Muscle layer of colon (tissue), 2 donors: Measurements from ENCODE around the gene RYR3.
"Not testable (repeated sequence)": the region's sequence is repeated elsewhere in the genome, so short reads cannot be mapped to it uniquely, and the experiment has no call there.

Experiments
- H3K27ac ChIP-seq: one replicate; pipeline ENCODE4 v1.7.0; 2013; ENCODE audit warnings: low read depth, mild to moderate bottlenecking, low read length, moderate library complexity
- H3K27me3 ChIP-seq, 2 donors: one replicate each; pipeline ENCODE4 v1.7.0; 2013; ENCODE audit warnings: low read length in 2 of 2, mild to moderate bottlenecking in 2 of 2; ENCODE audit not compliant: insufficient read depth in 2 of 2, control insufficient read depth in 1 of 2
- H3K36me3 ChIP-seq: one replicate; pipeline ENCODE4 v1.7.0; 2013; ENCODE audit warnings: mild to moderate bottlenecking, low read length; ENCODE audit not compliant: insufficient read depth
- H3K4me1 ChIP-seq: one replicate; pipeline ENCODE4 v1.7.0; 2013; ENCODE audit warnings: mild to moderate bottlenecking, low read length; ENCODE audit not compliant: insufficient read depth
- H3K4me3 ChIP-seq, 2 donors: one replicate each; pipeline ENCODE4 v1.7.0; 2013; ENCODE audit warnings: low read length in 2 of 2, low read depth in 1 of 2, mild to moderate bottlenecking in 1 of 2, moderate library complexity in 1 of 2
- H3K9ac ChIP-seq: one replicate; pipeline ENCODE4 v1.7.0; 2013; ENCODE audit warnings: low read length
- H3K9me3 ChIP-seq: one replicate; pipeline ENCODE4 v1.7.0; 2013; ENCODE audit warnings: mild to moderate bottlenecking, low read length
- donor health status: abdominal sarcoma.
- donor health status: Adenocarcinoma of cecum.

Gene RYR3

DNA sequence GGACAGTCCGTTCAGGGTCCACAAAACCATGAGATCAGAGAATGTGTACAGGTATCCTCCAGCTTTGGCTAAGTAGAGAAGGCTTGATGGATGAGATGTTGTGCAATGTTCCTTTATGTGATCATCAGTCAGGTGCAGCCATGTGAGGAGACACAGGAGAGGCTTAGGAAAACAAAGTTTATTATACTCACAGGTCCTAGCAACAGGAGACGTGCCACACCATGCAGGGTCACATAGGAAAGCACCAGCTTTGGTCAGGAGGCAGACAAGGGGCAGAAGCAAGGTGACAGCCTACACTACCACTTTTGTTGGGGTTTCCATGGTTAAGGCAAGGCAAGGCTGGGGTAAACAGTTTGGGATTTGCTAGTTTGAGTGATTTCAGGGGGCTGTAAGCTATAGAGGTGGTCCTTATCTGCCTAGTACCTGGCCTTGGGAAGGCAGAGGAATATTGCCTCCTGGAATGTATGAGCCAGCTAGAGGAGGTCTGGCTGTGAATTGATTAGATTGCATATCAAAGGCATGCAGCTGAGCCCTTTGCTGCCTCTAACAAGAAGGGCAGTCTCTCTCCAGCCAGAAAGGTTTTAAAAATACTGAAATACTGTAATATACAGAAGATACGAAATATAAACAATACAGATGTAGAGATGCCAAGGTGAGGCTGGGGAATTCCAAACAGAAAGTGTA is 248.6 kb downstream of the RYR3 start:
- no peaks in the 10 kb centered on the region for H3K9me3 ChIP-seq
- H3K4me1 ChIP-seq: no peaks in the 10 kb centered on the region
- no peaks in the 10 kb centered on the region for H3K27me3 ChIP-seq
- H3K9ac ChIP-seq: no peak overlapping the region
- H3K36me3 ChIP-seq: peaks cover 5% of the 10 kb centered on the region
- no peak overlapping the region for H3K4me3 ChIP-seq
- no peak overlapping the region for H3K27ac ChIP-seq

DNA sequence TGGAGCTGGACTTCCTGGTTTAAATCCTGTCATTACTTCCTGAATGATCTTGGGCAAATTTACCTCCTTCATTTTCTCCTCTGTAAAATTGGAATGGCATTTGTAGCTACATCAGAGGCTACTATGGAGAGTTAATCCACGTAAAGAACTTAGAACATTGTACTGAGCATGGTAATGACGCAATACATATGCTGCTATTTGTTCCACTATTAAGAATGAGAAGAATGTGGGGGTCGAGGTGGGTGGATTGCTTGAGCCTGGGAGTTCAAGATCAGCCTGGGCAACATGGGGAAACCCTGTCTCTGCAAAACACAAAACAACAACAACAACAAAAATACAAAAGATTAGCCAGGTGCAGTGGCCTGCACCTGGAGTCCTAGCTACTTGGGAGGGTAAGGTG is 250.6 kb downstream of the RYR3 start:
- H3K27ac ChIP-seq: no peak overlapping the region
- no peak overlapping the region for H3K4me3 ChIP-seq
- H3K9me3 ChIP-seq: no peaks in the 10 kb centered on the region
- H3K27me3 ChIP-seq: no peaks in the 10 kb centered on the region
- peaks cover 7% of the 10 kb centered on the region for H3K36me3 ChIP-seq
- no peaks in the 10 kb centered on the region for H3K4me1 ChIP-seq
- no peak overlapping the region for H3K9ac ChIP-seq

DNA sequence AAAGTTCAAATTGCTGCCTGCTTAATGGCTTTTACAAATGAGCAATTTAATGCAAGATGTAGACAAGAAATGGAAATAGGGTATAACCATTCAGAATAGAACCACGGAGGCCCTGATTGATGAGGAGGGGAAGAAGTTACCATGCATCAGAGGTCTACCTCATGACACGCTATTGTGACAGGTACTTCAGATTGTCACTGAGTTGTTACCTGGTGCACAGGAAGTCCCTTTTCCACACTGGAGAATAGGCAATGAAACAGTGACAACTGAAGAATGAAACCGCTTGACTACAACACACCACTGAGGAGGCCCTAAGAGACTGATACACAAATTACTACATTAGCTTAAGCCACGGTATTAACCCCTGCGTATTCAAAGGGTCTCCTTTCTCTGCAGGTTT is 251.2 kb downstream of the RYR3 start:
- no peak overlapping the region for H3K4me3 ChIP-seq
- peaks cover 7% of the 10 kb centered on the region for H3K36me3 ChIP-seq
- no peaks in the 10 kb centered on the region for H3K9me3 ChIP-seq
- no peak overlapping the region for H3K9ac ChIP-seq
- H3K4me1 ChIP-seq: no peaks in the 10 kb centered on the region
- H3K27ac ChIP-seq: no peak overlapping the region
- no peaks in the 10 kb centered on the region for H3K27me3 ChIP-seq

DNA sequence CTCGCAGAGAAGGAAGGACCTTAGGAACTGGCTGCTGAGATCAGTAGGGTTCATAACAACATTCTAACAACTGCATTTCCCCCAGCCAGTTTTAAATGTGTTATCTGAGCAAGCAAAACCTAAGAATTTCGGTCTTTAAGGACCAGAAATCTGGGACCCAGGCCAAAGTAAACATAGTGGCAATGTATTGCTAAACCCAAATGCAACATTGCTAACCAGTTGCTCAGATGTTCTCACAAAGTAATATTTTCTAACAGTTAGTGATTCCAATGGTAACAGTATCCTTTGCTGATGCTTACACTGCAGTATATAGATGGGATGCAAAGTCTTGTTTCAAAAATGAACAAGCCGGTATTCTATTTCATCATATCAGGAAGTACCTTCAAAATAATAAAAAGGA is 254.3 kb downstream of the RYR3 start:
- Histone ChIP-seq H3K4me3 (no peak overlapping the region), H3K9ac (no peak overlapping the region), H3K9me3 (no peaks in the 10 kb centered on the region), H3K4me1 (no peaks in the 10 kb centered on the region), H3K27ac (no peak overlapping the region), H3K27me3 (no peaks in the 10 kb centered on the region), H3K36me3 (peaks cover 7% of the 10 kb centered on the region)

GRCh38 chr15:33567652-33568051 is 256.9 kb downstream of the RYR3 start:
- H3K27ac ChIP-seq: no peak overlapping the region
- no peaks in the 10 kb centered on the region for H3K27me3 ChIP-seq
- H3K9me3 ChIP-seq: no peaks in the 10 kb centered on the region
- no peak overlapping the region for H3K4me3 ChIP-seq
- peaks cover 7% of the 10 kb centered on the region for H3K36me3 ChIP-seq
- H3K9ac ChIP-seq: no peak overlapping the region
- H3K4me1 ChIP-seq: no peaks in the 10 kb centered on the region

DNA sequence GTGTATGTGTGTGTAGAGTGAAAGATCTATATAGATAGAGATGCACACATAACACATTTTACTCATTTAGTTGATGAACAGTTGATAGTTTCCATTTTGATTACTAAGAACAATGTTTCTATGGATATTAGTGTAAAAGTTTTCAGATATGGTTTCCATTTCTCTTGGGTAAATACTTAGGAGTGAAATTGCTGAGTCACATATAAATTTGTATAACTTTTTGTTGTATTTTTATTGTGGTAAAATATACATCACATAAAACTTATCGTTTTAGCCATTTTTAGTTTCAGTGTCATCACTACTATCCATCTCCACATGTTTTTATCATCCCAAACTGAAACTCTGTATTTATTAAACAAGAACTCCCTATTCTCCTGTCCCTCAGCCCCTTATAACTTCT is 258.3 kb downstream of the RYR3 start:
- Histone ChIP-seq H3K9me3 (no peaks in the 10 kb centered on the region), H3K4me1 (no peaks in the 10 kb centered on the region), H3K9ac (no peak overlapping the region), H3K27ac (no peak overlapping the region), H3K4me3 (no peak overlapping the region), H3K36me3 (peaks cover 5% of the 10 kb centered on the region), H3K27me3 (no peaks in the 10 kb centered on the region)

DNA sequence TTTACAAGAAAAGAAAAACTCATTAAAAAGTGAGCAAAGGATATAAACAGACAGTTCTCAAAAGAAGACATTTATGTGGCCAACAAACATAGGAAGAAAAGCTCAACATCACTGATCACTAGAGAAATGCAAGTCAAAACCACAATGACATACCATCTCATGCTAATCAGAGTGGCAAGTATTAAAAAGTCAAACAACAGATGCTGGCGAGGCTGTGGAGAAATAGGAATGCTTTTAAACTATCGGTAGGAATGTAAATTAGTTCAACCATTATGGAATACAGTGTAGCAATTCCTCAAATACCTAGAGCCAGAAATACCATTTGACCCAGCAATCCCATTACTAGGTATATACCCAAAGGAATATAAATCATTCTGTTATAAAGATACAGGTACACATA is 267.1 kb downstream of the RYR3 start:
- not testable (repeated sequence) for H3K27ac ChIP-seq, H3K9ac ChIP-seq, H3K4me3 ChIP-seq, H3K36me3 ChIP-seq, H3K4me1 ChIP-seq, H3K27me3 ChIP-seq, H3K9me3 ChIP-seq

DNA sequence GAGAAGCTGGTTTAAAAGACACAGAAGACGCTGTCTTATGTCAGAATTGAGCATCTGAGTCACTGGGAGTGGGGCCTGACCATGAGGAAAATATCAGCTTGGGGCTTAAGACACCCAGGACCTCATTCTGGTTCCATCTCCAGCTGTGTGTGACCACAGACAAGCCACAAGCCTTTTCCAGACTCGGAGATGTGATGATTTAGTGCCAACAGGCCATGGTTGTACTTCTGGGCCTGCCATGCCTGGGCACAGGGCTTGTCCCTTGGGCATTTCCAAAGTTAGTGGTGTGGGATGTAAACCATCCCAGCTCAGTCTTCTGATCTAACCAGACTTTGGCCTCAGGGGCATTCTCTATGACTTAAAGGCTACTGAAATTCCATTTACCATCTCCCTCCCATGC is 269.8 kb downstream of the RYR3 start:
- H3K4me3 ChIP-seq: no peak overlapping the region
- H3K9ac ChIP-seq: no peak overlapping the region
- H3K4me1 ChIP-seq: no peaks in the 10 kb centered on the region
- no peaks in the 10 kb centered on the region for H3K27me3 ChIP-seq
- no peak overlapping the region for H3K27ac ChIP-seq
- H3K9me3 ChIP-seq: no peaks in the 10 kb centered on the region
- H3K36me3 ChIP-seq: no peaks in the 10 kb centered on the region

DNA sequence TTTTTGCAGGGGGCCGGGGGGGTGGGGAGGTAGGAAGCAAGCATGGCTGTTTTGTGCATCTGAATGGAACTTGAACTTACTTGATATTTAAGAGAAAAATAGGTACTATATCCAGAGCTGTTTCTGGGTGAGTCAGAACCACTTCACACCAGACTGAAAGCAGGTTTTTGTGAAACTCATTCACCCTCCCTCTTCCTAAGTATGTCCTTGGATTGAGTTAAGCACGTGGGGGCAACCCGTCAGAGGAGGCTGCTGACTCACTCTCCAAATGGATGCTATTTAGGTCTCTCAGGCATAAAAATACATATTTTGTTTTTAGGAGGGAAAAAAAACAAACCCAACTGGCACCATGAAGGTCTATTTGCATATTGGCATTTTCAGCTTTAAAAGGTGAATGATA is 270.3 kb downstream of the RYR3 start:
- Histone ChIP-seq H3K4me1 (no peaks in the 10 kb centered on the region), H3K9ac (no peak overlapping the region), H3K4me3 (no peak overlapping the region), H3K36me3 (no peaks in the 10 kb centered on the region), H3K9me3 (no peaks in the 10 kb centered on the region), H3K27ac (no peak overlapping the region), H3K27me3 (no peaks in the 10 kb centered on the region)

GRCh38 chr15:33584797-33585196 is 274.0 kb downstream of the RYR3 start:
- H3K4me1 ChIP-seq: no peaks in the 10 kb centered on the region
- H3K27me3 ChIP-seq: no peaks in the 10 kb centered on the region
- H3K36me3 ChIP-seq: no peaks in the 10 kb centered on the region
- H3K9me3 ChIP-seq: no peaks in the 10 kb centered on the region
- no peak overlapping the region for H3K4me3 ChIP-seq
- H3K9ac ChIP-seq: no peak overlapping the region
- no peak overlapping the region for H3K27ac ChIP-seq

DNA sequence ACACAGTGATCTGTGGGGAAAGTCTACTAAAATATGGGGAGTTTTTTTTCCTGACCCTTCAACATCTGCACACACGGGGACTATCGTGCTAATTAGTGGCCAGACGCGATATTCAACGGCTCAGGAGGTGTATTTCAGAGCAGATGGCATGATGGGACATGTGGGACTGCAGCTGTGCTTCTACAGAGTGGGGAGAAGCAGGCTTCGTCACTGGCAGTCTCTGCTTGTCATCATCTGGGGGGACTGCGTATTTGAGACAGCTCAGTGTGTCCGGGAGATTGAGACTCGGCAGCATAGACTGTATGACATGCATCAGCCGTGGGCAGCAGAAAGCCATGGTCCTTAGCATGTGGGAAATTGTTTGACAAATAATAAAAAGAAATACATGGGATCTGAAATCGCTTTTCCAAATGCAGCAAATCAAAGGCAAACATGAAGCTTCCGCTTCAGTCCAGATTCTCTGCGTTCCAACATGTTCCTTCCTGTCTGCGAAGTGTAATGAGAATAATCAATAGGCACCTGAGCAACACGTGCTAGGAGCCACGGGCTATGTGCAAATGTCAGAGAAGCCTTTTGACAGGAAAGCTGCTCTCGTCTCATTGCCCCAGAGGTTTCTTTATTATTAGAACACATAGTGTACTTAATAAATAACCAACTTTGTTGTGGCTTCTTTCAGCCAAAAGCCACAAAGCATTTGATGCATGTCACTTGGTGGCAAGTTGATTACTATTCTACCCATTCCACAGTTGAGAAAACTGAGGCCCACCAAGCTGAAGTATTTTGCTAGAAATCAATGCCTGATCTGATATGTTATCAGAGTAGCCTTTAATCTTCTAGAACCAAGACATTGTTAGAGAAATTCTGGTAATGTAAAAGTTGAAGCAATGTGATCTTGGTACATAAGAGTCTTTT is 276.3 kb downstream of the RYR3 start:
- Histone ChIP-seq H3K4me1 (no peaks in the 10 kb centered on the region), H3K27me3 (no peaks in the 10 kb centered on the region), H3K4me3 (no peak overlapping the region), H3K9ac (no peak overlapping the region), H3K27ac (no peak overlapping the region), H3K9me3 (no peaks in the 10 kb centered on the region), H3K36me3 (no peaks in the 10 kb centered on the region)

GRCh38 chr15:33587773-33588172 is 277.0 kb downstream of the RYR3 start:
- Histone ChIP-seq H3K36me3 (no peaks in the 10 kb centered on the region), H3K9me3 (no peaks in the 10 kb centered on the region), H3K27me3 (no peaks in the 10 kb centered on the region), H3K4me3 (no peak overlapping the region), H3K27ac (no peak overlapping the region), H3K9ac (no peak overlapping the region), H3K4me1 (no peaks in the 10 kb centered on the region)
